ENCODE data around the gene FGF14. TPM values are rescaled to one million over a fixed set of nuclear protein-coding genes. Genes with fewer than 3 reads are reported as not detected.

The FGF14 gene
- total RNA-seq, 4 donors from 2014 or later: under 0.01 to 2.4 (median 0.99) TPM

- Histone ChIP-seq H3K9me3 (no peaks in the 10 kb centered on the region), H3K4me1 (no peaks in the 10 kb centered on the region), H3K4me3 (no peak overlapping the region), H3K27ac (no peak overlapping the region), H3K36me3 (no peaks in the 10 kb centered on the region), H3K27me3 (no peaks in the 10 kb centered on the region)
- intact Hi-C loops (cut with DNase I; ENCODE audit: low total_unique reads) (no loop called here), in situ Hi-C loops (cut with MboI; ENCODE audit: low pct_ligation_motif_present in 1 of 4, low pct_unique_long_range_greater_than_20kb in 1 of 4, low sequenced_read_pairs in 3 of 4) (loop anchor here (25.0 kb wide), 2 partner anchors 520 to 620 kb away; no protein-coding TSS in a partner anchor)
- DNase-seq: no peak
- TF ChIP-seq EP300 (IDR thresholded peaks at IDR 0.05; ENCODE audit: low read depth) (no peak), CTCF (IDR thresholded peaks at IDR 0.05) (no peak), POLR2AphosphoS5 (IDR thresholded peaks at IDR 0.05) (no peak), POLR2A (IDR thresholded peaks at IDR 0.05) (no peak)
- 65 to 71% methylated on average over 2 of the region's 2 CpGs for WGBS, 2 donors (ENCODE audit: low coverage in 1 of 2)
These were observed 459.2 kb downstream of the FGF14 start for GRCh38 chr13:101942535-101943157.

- in situ Hi-C loops (cut with MboI; ENCODE audit: low pct_ligation_motif_present in 1 of 4, low pct_unique_long_range_greater_than_20kb in 1 of 4, low sequenced_read_pairs in 3 of 4) (loop anchor here (25.0 kb wide), 2 partner anchors 520 to 620 kb away; no protein-coding TSS in a partner anchor), intact Hi-C loops (cut with DNase I; ENCODE audit: low total_unique reads) (no loop called here)
- Histone ChIP-seq H3K36me3 (no peaks in the 10 kb centered on the region), H3K9me3 (no peaks in the 10 kb centered on the region), H3K4me1 (no peaks in the 10 kb centered on the region), H3K27ac (no peak overlapping the region), H3K27me3 (no peaks in the 10 kb centered on the region), H3K4me3 (no peak overlapping the region)
- 0% methylated on average over 1 of the region's 1 CpG for WGBS, 2 donors (ENCODE audit: low coverage in 1 of 2)
- DNase-seq: peak; percentile 19
- TF ChIP-seq EP300 (IDR thresholded peaks at IDR 0.05; ENCODE audit: low read depth) (no peak), CTCF (IDR thresholded peaks at IDR 0.05) (peak; percentile 69 to 90 (median 76)), POLR2AphosphoS5 (IDR thresholded peaks at IDR 0.05) (peak; percentile 11 to 70 (median 50)), POLR2A (IDR thresholded peaks at IDR 0.05) (no peak)
These were observed 459.8 kb downstream of the FGF14 start for GRCh38 chr13:101942038-101942437.

DNA sequence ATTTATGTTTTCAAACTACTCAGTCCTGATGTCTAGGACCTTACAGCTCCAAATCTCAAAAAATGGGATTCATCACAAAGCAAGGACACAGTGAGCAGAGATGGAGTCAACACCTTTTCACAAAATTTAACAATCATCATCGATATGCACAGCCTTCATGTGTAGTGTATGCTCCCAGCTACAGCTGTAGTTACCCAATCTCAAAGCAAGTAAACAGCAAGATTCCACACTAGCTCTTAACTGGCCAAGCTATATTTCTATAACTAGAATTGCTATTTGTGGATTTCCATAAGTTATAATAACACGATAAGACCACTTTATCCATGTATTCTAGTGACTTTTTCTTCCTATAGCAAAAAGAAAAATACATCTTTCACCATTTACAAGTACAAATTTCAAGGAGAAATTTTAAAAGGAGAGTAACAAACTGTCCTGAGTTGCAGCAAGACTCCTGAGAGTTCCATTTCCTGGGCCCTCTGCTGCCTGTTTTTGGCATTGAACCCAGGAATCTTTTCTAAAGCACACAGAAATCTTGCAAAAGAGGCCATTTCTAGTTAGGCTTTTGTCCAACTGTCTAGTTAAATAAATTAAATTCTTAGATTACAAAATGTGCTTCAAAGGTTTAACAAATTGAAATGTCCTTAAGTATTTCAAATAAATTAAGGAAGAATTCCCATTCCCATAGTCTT, 460.6 kb downstream of the FGF14 start:
- Histone ChIP-seq H3K27me3 (no peaks in the 10 kb centered on the region), H3K27ac (no peak overlapping the region), H3K4me1 (no peaks in the 10 kb centered on the region), H3K36me3 (no peaks in the 10 kb centered on the region), H3K9me3 (no peaks in the 10 kb centered on the region), H3K4me3 (no peak overlapping the region)
- TF ChIP-seq CTCF (IDR thresholded peaks at IDR 0.05) (no peak), EP300 (IDR thresholded peaks at IDR 0.05; ENCODE audit: low read depth) (no peak), POLR2AphosphoS5 (IDR thresholded peaks at IDR 0.05) (no peak), POLR2A (IDR thresholded peaks at IDR 0.05) (no peak)
- intact Hi-C loops (cut with DNase I; ENCODE audit: low total_unique reads): no loop called here
- in situ Hi-C loops (cut with MboI; ENCODE audit: low pct_ligation_motif_present in 1 of 4, low pct_unique_long_range_greater_than_20kb in 1 of 4, low sequenced_read_pairs in 3 of 4): loop anchor here (25.0 kb wide), 2 partner anchors 521 to 621 kb away; no protein-coding TSS in a partner anchor
- WGBS, 2 donors (ENCODE audit: low coverage in 1 of 2): 39 to 51% methylated on average over 2 of the region's 2 CpGs
- DNase-seq: no peak

- intact Hi-C loops (cut with DNase I; ENCODE audit: low total_unique reads) (loop anchor here (10.0 kb wide), 1 partner anchor 615 kb away; no protein-coding TSS in a partner anchor), in situ Hi-C loops (cut with MboI; ENCODE audit: low pct_ligation_motif_present in 1 of 4, low pct_unique_long_range_greater_than_20kb in 1 of 4, low sequenced_read_pairs in 3 of 4) (loop anchor here (25.0 kb wide), 2 partner anchors 523 to 623 kb away; no protein-coding TSS in a partner anchor)
- H3K9me3 ChIP-seq: no peaks in the 10 kb centered on the region
- no peak for DNase-seq
- TF ChIP-seq POLR2AphosphoS5 (IDR thresholded peaks at IDR 0.05) (no peak), POLR2A (IDR thresholded peaks at IDR 0.05) (no peak), CTCF (IDR thresholded peaks at IDR 0.05) (no peak), EP300 (IDR thresholded peaks at IDR 0.05; ENCODE audit: low read depth) (no peak)
- WGBS, 2 donors (ENCODE audit: low coverage in 1 of 2): 36 to 55% methylated on average over 2 of the region's 2 CpGs
- no peaks in the 10 kb centered on the region for H3K36me3 ChIP-seq
- no peaks in the 10 kb centered on the region for H3K27me3 ChIP-seq
- no peaks in the 10 kb centered on the region for H3K4me1 ChIP-seq
- no peak overlapping the region for H3K27ac ChIP-seq
- no peak overlapping the region for H3K4me3 ChIP-seq
These were observed 462.5 kb downstream of the FGF14 start for GRCh38 chr13:101939370-101939769.
